ENCODE data around the gene CS.
A peak's percentile ranks its signal among the peaks of the same experiment; 100 is the strongest.
"Not testable (repeated sequence)": the region's sequence is repeated elsewhere in the genome, so short reads cannot be mapped to it uniquely, and the experiment has no call there.

Gene CS

GRCh38 chr12:56274299-56274698 is 25.8 kb downstream of the CS start:
- no peak for DNase-seq

DNA sequence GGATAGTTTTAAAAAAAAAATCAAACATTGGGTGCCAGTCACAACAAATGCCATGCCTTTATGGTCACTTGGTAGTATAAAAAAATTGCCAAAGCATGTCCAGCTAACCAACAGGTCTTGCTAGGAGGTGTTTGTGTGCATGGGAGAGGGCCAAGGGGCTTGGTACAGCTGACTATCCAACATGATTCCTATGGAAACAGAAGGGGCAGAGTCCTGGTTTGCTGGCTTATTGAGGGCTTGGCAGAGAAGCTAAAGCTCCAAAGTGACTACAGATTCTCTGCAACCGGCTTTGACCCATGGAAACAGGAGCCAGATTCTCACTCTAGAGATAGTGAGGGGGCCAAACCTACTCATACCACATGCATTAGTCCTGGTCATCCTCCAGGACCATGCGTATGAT is 27.7 kb downstream of the CS start:
- not testable (repeated sequence) for DNase-seq

DNA sequence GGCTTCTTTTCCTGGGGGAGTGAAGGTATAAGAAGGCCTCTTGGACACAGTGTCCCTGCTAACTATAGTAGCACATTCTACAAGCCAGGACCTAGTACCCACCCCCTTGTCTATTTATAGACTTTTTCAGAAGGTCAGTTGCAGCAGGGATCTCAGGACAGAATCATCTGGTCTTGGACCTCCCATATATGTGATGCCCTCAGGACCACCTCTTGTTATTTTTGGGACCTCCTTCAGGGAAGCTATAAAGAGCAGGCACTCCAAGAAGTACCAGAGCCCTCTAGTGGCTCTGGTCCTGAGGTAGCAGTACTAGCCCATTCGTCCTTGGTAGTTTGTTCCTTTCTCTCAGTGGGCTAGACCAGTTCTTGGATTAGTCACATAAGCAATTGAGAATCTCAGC is 29.1 kb downstream of the CS start:
- DNase-seq, result no peak

DNA sequence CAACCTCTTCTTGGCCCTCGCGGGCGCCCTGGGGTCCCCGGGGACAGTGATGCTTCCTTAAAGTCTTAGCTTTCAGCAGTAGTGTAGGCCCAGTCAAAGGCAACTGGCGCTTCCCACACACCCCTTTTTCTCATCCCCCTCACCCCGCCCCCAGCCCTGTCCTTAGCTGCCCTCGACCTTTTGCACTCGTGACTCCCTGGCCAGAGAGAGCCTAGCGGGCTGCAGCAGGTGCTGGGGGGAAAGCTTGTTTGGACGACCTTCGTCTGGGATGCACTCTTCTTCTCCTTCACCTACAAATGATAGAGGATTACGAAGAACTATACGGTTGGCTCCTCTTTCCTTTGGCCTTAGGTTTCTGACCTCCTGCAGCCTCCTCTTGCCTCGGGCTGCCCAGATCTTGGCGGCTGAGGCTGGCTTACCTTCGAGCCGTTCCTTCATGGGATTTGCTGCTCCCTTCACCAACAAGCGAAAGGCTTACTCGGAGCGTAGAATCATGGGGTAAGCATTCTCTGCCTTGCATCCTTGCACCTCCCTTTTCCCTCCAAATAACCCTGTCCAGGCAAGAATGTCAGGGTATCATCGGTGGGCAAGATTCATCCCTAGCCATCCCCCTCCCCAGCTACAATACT is 32.6 kb downstream of the CS start:
- DNase-seq, result no peak

DNA sequence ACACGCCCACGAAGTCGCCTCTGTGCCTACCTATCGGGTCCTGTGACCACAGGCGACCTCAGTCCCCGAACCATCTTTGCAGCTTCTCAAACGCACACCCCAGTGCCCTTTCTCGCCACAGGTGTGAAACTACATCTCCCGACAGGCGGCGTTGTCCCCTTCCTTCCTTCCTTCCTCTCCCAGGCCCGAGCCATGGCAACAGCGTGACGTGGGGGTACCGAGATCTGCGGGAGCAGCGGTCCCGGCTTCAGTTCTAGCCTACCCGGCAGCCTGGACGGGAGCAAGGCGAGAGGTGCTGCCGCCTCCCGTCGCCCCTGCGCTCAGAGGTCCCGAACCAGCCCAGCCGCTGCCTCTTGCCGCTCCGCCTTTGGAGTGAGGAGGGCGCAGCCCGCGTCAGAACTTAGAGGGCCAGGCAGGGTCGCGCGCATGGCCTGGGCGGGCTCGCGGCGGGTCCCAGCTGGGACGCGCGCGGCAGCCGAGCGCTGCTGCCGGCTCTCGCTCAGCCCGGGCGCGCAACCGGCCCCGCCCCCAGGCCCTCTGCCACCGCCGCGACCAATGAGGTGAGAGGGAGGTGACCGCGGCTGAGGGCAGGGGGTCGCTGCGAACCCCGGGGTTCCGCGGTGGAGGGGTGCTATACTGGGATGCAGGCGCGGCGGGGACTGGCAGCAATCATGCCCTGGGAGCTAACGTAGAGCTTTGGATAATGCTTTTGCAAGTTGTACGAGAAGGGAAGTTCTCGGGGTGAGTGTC is 33.3 kb downstream of the CS start, which contains the start of gene COQ10A:
Gene COQ10A (plus strand): TSS at position 250 of the 750 bp plus-strand sequence. CDS start 177 bp downstream, at position 427.
- peak; percentile 89 for DNase-seq

GRCh38 chr12:56266068-56266692 is 34.0 kb downstream of the CS start:
- DNase-seq, result not testable (repeated sequence)

DNA sequence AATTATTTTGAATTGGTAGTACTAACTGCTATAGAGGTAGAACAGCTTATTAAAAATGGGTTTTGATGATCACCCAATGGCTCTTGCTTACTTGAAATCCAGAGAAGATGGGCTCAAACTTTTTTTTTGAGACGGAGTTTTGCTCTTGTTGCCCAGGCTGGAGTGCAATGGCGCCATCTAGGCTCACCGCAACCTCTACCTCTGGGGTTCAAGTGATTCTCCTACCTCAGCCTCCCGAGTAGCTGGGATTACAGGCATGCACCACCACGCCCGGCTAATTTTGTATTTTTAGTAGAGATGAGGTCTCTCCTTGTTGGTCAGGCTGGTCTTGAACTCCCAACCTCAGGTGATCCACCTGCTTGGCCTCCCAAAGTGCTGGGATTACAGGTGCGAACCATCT is 37.2 kb downstream of the CS start:
- DNase-seq, result not testable (repeated sequence)

DNA sequence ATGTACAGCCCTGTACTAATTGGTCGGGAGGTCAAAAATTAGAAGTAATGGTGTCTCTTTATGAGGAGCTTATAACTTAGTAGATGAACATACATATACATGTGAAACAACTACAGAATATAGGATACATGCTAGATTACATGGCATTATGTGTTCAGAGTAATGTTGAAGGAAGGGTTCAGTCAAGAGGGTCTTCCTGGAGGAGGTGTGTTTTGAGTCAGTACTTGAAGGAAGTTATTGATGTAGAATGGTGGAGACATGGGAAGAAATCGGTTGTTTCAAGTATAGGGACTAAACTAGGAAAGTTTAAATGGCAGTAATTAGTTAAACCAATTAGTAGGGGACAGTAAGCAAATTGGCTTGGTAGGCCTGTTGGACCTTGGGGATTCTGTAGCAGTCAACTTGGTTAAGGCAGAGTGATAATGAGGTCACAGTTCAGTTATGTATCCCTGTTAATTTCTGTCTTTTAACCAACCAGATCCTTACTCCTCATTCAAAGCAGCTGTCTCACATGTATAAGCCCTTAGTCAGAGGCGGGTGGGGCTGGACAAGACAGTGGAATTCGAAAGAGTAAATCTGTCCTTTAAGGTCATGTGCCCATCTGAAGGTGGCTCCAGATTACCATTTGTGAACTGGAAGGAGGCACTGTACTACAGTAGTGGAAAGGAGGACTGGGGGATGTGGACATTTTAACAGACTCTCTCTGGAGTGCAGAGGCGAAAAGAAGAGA is 38.5 kb downstream of the CS start:
- DNase-seq, result no peak

- no peak for DNase-seq
Observed at GRCh38 chr12:56260921-56261320, 39.2 kb downstream of the CS start.

- DNase-seq, result no peak
Observed at GRCh38 chr12:56260380-56260779, 39.8 kb downstream of the CS start.

DNA sequence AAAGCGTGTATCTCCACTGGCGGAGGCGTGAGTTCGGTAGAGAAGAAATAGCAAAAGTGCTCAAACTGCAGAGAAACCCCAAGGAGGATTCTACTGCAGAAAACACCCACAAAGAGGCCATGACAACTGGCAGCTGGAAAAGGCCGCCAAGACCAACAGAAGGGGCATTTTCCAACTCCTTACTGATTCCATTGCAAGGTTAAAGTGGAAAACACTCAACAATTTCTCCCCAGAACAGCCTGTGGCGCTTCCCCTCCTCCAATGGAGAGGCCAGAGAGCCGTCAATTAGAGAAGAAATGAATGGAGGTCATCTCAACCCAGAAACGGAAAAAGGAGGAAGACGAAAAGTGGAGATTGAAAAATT is 41.3 kb downstream of the CS start:
- DNase-seq, result no peak

DNA sequence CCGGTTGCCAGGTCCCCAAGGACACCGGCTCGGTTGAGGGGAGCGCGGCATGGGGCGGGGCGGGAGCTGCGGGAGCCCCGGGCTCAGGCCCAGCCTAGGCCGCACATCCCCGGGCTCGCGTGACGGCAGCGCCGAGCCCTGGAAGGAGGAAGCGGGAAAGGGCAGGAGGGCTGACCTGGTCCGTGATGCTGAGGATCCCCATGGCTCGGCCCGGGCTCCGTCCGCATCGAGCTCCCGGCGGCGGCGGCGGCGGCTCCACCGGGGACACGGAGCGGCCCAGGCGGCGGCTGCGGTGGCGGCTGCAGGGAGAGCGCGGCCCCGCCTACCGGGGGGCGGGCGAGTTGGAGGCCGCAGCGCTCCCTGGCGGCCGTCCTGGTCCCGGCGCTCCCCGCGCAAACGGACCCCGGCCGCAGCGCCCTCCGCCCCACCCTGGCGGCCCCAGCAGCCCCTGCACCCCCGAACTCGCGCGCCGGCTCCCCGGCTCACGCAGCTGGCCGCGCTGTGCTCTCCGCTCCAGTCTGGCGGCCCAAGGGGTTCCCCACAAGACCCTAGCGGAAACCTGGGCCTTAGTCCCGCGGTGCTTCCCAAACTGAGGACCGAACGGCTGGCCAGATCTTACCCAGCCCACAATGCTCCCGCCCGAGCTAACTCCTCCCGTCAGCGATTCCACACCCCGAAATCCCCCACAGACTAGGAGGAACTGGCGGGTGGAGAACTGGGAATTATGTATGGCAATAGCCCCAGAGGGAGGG is 41.9 kb downstream of the CS start, which contains the start of gene ANKRD52:
Gene ANKRD52 (minus strand): TSS at position 317 of the 752 bp plus-strand sequence. CDS start 115 bp downstream, at position 202.
- peak; percentile 77 for DNase-seq

DNA sequence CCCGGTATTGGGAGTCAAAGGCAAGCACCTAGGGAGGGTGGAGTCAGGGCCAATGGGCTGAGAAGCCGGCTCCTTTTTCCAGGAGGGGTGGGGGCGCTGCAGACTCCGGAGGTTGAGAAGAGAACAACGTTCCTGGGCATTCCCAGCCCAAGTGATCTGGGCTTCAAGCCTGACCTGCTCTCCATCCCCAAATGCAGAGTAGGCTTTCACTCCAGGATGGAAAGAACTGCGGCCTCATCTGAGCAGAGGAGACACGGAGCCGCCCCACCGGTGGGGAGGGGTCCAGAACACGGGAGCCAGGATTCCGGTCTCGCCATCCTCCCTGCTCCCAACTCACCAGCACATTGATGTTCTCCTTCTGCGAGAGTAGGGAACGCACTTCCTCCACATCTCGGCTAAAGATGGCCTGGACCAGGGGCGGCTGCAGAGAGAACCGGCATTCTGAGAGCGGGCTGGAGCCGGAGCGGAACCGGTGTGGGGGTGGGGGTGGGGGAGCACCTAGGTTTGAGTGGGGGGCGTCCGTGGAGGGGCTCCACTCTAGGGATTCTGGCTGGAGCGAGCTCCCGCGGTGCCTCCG is 42.6 kb downstream of the CS start:
- no peak for DNase-seq

DNA sequence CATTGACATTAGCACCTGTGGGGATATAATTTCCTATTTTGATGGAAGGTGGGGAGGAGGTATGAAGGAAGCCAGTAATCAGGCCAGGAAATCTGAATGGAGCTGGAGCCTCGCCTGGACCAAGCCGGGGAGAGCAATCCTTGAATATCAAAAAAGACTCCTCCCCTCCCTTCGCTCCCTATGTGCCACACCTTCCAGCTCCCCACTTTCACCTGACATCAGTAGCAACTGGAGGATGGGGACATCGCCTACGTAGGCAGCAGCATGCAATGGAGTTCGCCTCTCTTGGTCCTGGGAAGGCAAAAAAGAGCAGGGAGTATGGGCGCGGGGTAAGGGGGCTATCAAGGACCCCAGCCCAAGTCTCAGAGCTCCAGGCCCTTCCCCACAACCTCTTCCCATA is 43.1 kb downstream of the CS start:
- no peak for DNase-seq

GRCh38 chr12:56256326-56256960 is 43.7 kb downstream of the CS start:
- DNase-seq, result no peak

DNA sequence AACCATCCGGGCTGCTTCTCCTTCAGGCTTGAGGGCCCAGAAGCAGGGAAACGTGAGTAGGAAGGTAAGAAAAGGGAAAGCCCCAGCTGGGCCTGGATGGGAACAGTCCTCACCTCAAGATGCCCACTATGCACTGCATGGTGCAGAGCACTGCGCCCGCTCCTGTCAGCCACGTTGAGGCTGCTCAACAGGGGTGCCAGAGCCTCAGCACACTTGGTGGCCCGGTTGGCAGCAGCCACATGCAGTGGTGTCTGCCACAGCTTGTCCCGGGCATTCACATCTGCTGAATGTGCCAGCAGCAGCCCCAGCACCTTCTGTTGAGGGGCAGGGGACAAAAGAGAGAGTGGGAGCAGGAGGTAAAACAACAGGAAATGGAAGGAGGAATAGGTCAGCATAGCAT is 44.5 kb downstream of the CS start:
- no peak for DNase-seq

- no peak for DNase-seq
Observed at GRCh38 chr12:56253091-56253490, 47.0 kb downstream of the CS start.

DNA sequence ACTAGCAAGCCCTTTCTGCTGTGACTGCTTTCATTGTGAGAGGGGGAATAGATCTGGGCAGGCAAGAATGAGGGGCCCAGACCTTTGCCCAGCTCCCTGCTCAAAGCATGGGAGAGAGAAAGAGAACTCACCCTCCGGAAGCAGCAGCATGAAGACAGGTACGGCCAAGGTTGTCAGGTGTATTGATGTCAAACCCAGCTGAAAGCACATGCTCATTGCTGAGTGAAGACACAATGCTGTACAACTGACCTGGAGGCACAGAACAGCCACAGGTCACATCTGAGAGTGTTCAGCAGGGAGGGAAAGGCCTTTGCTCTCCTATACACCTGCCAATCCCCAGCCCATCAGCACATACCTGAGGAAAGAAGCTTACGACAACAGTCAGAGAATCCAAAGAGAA is 47.5 kb downstream of the CS start:
- DNase-seq, result no peak

GRCh38 chr12:56248711-56249110 is 51.4 kb downstream of the CS start:
- DNase-seq, result no peak

DNA sequence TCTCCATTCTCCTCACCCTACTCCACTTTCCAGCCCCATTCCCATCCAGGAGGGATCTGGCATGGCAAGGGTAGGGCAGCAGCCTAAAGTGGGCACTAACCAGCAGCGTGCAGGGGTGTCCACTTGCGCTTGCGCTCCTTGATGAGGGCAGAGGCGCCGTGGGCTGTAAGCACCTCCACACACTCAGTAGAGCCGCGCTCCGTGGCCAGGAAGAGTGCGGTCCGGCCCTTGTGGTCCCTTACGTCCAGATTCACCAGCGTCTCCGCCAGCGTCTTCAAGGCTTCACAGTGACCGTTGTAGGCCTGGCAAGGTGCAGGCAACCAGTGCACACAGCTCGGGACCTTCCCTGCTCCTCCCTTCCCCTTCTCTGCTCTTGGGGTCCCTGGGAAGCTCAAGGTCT is 52.2 kb downstream of the CS start:
- DNase-seq, result no peak

DNA sequence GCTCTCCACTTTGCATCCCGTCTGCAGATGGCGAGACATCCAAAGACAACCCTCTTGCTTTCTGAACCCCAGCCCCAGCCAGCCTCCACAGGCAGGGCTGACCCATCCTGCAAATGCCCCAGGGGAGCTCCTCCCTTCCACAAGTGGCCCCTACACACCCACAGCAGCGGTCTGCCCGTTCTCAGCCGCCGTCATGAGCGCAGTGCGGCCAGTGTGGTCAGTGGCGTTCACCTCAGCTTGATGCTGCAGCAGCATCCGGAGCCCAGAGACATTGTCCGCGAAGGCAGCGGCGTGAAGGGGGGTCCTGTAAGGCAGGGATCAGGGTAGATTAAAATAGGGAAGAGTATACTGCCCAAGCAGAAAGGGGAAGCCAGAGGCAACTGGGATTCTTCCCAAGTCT is 55.6 kb downstream of the CS start:
- no peak for DNase-seq

GRCh38 chr12:56243731-56244181 is 56.4 kb downstream of the CS start:
- DNase-seq, result no peak
